Lower leg skin (tissue), 3 donors: ENCODE data around the gene RAB29.

ENCODE experiments used
- POLR2A ChIP-seq, 2 donors: fragments of 450-650 bp; IDR thresholded peaks; one replicate each; pipeline ENCODE4 v1.6.1; 2016 to 2017; ENCODE audit warnings: antibody characterized with exemption in 2 of 2, mild to moderate bottlenecking in 1 of 2, moderate library complexity in 1 of 2
- TF ChIP-seq, protein P1 (sequence below), 3 donors: fragments of 450-650 bp; IDR thresholded peaks; one replicate each; pipeline ENCODE4 v1.5.1; 2016; ENCODE audit warnings: antibody characterized with exemption in 3 of 3, mild to moderate bottlenecking in 3 of 3, moderate library complexity in 2 of 3

GRCh38 chr1:205739348-205740160 is 35.7 kb downstream of the RAB29 start:
- TF ChIP-seq, protein P1, sequence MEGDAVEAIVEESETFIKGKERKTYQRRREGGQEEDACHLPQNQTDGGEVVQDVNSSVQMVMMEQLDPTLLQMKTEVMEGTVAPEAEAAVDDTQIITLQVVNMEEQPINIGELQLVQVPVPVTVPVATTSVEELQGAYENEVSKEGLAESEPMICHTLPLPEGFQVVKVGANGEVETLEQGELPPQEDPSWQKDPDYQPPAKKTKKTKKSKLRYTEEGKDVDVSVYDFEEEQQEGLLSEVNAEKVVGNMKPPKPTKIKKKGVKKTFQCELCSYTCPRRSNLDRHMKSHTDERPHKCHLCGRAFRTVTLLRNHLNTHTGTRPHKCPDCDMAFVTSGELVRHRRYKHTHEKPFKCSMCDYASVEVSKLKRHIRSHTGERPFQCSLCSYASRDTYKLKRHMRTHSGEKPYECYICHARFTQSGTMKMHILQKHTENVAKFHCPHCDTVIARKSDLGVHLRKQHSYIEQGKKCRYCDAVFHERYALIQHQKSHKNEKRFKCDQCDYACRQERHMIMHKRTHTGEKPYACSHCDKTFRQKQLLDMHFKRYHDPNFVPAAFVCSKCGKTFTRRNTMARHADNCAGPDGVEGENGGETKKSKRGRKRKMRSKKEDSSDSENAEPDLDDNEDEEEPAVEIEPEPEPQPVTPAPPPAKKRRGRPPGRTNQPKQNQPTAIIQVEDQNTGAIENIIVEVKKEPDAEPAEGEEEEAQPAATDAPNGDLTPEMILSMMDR (IDR thresholded peaks at IDR 0.05), result no peak
- no peak for TF ChIP-seq POLR2A (IDR thresholded peaks at IDR 0.05)
